Skeletal muscle satellite cell (primary cell): ENCODE results near the gene DBX2.
"Not testable (repeated sequence)": the region's sequence is repeated elsewhere in the genome, so short reads cannot be mapped to it uniquely, and the experiment has no call there.

Source experiments
- H3K27me3 ChIP-seq: 2 replicates; pipeline ENCODE4 v1.7.0; 2013; ENCODE audit warnings: low read length; ENCODE audit not compliant: control insufficient read depth, insufficient read depth
- H3K36me3 ChIP-seq: 2 replicates; pipeline ENCODE4 v1.7.0; 2013; ENCODE audit warnings: mild to moderate bottlenecking, control low read depth, low read length; ENCODE audit not compliant: insufficient read depth
- H3K4me1 ChIP-seq: 2 replicates; pipeline ENCODE4 v1.7.0; 2013; ENCODE audit warnings: low read length; ENCODE audit not compliant: control insufficient read depth, insufficient read depth
- H3K4me2 ChIP-seq: 2 replicates; pipeline ENCODE4 v1.7.0; 2013; ENCODE audit warnings: mild to moderate bottlenecking, low read length
- H3K4me3 ChIP-seq: 2 replicates; pipeline ENCODE4 v1.7.0; 2013; ENCODE audit warnings: low read length
- H3K9ac ChIP-seq: 2 replicates; pipeline ENCODE4 v1.7.0; 2013; ENCODE audit warnings: mild to moderate bottlenecking, low read depth, low read length, moderate library complexity
- H3K9me3 ChIP-seq: replicated peaks from 2 replicates; pipeline ENCODE4 v1.7.0; 2013; ENCODE audit warnings: mild to moderate bottlenecking, control low read depth, low read length

The DBX2 gene

GRCh38 chr12:44999355-44999754, 51.5 kb downstream of the DBX2 start:
- Histone ChIP-seq H3K9me3 (no peaks in the 10 kb centered on the region), H3K4me1 (no peaks in the 10 kb centered on the region), H3K27me3 (no peaks in the 10 kb centered on the region), H3K4me3 (no peak overlapping the region), H3K36me3 (no peaks in the 10 kb centered on the region), H3K9ac (no peak overlapping the region), H3K4me2 (no peak overlapping the region)

GRCh38 chr12:44993161-44993560, 57.7 kb downstream of the DBX2 start:
- Histone ChIP-seq H3K9ac (no peak overlapping the region), H3K4me2 (no peak overlapping the region), H3K36me3 (no peaks in the 10 kb centered on the region), H3K27me3 (no peaks in the 10 kb centered on the region), H3K9me3 (no peaks in the 10 kb centered on the region), H3K4me1 (no peaks in the 10 kb centered on the region), H3K4me3 (no peak overlapping the region)

- H3K9me3 ChIP-seq, H3K27me3 ChIP-seq, H3K4me1 ChIP-seq, H3K4me2 ChIP-seq, H3K4me3 ChIP-seq, H3K9ac ChIP-seq, H3K36me3 ChIP-seq: not testable (repeated sequence)
These were observed 66.0 kb downstream of the DBX2 start for GRCh38 chr12:44984863-44985262.

GRCh38 chr12:44979918-44980317, 71.0 kb downstream of the DBX2 start:
- H3K4me2 ChIP-seq, result no peak overlapping the region
- H3K9ac ChIP-seq, result no peak overlapping the region
- H3K36me3 ChIP-seq, result no peaks in the 10 kb centered on the region
- H3K27me3 ChIP-seq, result no peaks in the 10 kb centered on the region
- H3K4me1 ChIP-seq, result no peaks in the 10 kb centered on the region
- no peaks in the 10 kb centered on the region for H3K9me3 ChIP-seq
- H3K4me3 ChIP-seq, result no peak overlapping the region

GRCh38 chr12:44976246-44976645, 74.7 kb downstream of the DBX2 start:
- Histone ChIP-seq H3K27me3 (no peaks in the 10 kb centered on the region), H3K4me1 (no peaks in the 10 kb centered on the region), H3K9me3 (no peaks in the 10 kb centered on the region), H3K4me3 (no peak overlapping the region), H3K4me2 (no peak overlapping the region), H3K36me3 (no peaks in the 10 kb centered on the region), H3K9ac (no peak overlapping the region)

- Histone ChIP-seq H3K4me1 (no peaks in the 10 kb centered on the region), H3K9ac (no peak overlapping the region), H3K27me3 (no peaks in the 10 kb centered on the region), H3K36me3 (no peaks in the 10 kb centered on the region), H3K9me3 (no peaks in the 10 kb centered on the region), H3K4me2 (no peak overlapping the region), H3K4me3 (no peak overlapping the region)
These were observed 78.0 kb downstream of the DBX2 start for GRCh38 chr12:44972746-44973421.

- Histone ChIP-seq H3K27me3 (no peaks in the 10 kb centered on the region), H3K4me1 (no peaks in the 10 kb centered on the region), H3K9ac (no peak overlapping the region), H3K9me3 (no peaks in the 10 kb centered on the region), H3K36me3 (no peaks in the 10 kb centered on the region), H3K4me2 (no peak overlapping the region), H3K4me3 (no peak overlapping the region)
These were observed 81.9 kb downstream of the DBX2 start for GRCh38 chr12:44968965-44969364.
